AG09309 (cell line): ENCODE data around the gene CASK.
"Not testable (repeated sequence)": the region's sequence is repeated elsewhere in the genome, so short reads cannot be mapped to it uniquely, and the experiment has no call there.

Experiments used
- DNase-seq: peaks from one replicate; pipeline ENCODE4 v3.0.0-alpha.2; 2010; ENCODE audit warnings: low read depth
- H3K4me3 ChIP-seq: 2 replicates; pipeline ENCODE4 v1.5.1; 2011; ENCODE audit warnings: mild to moderate bottlenecking, low read depth, low read length, moderate library complexity; ENCODE audit not compliant: control insufficient read depth
- TF ChIP-seq, protein P1 (sequence below): IDR thresholded peaks from 2 replicates; pipeline ENCODE4 v1.5.1; 2011; ENCODE audit warnings: mild to moderate bottlenecking, low read depth, low read length, inconsistent platforms; ENCODE audit not compliant: insufficient read depth, control insufficient read depth; ENCODE audit errors: missing control alignments

Gene CASK

DNA sequence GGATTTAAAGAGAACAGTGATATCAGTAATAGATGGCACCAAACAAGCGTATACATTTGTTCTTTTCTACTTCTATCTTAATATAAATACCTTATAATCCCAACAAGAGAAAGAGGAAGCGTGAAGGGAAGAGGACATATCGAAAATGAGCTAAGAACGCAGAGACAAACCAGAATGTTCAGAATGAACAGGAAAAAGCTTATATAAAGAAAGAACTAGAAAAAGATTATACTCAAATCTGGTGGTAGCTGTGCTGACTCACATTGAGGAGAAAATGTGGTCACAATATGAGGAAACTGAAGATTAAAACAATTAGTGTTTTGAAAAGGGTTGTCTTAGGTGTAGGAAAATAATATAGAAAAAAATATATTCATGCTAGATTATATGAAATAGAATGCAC lies 236.6 kb downstream of the CASK start:
- TF ChIP-seq, protein P1, sequence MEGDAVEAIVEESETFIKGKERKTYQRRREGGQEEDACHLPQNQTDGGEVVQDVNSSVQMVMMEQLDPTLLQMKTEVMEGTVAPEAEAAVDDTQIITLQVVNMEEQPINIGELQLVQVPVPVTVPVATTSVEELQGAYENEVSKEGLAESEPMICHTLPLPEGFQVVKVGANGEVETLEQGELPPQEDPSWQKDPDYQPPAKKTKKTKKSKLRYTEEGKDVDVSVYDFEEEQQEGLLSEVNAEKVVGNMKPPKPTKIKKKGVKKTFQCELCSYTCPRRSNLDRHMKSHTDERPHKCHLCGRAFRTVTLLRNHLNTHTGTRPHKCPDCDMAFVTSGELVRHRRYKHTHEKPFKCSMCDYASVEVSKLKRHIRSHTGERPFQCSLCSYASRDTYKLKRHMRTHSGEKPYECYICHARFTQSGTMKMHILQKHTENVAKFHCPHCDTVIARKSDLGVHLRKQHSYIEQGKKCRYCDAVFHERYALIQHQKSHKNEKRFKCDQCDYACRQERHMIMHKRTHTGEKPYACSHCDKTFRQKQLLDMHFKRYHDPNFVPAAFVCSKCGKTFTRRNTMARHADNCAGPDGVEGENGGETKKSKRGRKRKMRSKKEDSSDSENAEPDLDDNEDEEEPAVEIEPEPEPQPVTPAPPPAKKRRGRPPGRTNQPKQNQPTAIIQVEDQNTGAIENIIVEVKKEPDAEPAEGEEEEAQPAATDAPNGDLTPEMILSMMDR: no peak
- H3K4me3 ChIP-seq: no peak overlapping the region
- no peak for DNase-seq

DNA sequence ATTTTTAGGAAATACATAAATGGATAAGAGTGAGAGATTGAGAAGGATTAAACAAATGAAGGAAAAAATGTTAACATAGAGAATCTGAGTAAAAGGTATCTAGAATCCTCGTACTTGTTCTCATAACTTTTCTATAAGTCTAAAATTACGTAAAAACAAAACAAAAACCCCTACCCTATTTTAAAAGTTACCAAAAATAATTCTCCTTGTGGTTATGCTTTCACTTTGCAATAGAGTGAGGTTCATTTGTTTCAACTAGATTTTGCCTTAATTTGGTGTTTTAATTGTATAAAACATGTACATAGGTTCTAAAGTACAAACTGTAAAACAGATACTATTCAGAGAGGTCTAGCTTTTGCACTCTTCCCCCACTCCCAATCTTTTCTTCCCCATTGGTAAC lies 238.4 kb downstream of the CASK start:
- H3K4me3 ChIP-seq: no peak overlapping the region
- TF ChIP-seq, protein P1: no peak
- no peak for DNase-seq

DNA sequence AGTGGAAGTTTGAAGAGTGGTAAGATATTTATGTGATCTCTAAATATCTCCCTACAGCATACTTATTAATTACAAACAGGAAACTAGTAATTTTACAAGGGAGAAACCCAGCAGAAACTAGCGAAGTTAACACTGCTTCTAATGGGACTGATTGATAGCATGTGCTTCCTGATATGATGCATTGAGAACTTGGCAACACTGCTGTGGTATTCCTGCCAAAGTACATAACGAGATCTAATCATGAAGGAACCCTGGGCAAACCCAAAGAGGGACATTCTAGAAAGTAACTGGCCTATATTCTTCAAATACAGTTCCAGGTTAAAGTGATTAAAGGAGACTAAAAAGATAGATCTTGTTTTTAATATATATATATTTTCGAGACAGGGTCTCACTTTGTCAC lies 239.2 kb downstream of the CASK start:
- no peak overlapping the region for H3K4me3 ChIP-seq
- TF ChIP-seq, protein P1: no peak
- no peak for DNase-seq

DNA sequence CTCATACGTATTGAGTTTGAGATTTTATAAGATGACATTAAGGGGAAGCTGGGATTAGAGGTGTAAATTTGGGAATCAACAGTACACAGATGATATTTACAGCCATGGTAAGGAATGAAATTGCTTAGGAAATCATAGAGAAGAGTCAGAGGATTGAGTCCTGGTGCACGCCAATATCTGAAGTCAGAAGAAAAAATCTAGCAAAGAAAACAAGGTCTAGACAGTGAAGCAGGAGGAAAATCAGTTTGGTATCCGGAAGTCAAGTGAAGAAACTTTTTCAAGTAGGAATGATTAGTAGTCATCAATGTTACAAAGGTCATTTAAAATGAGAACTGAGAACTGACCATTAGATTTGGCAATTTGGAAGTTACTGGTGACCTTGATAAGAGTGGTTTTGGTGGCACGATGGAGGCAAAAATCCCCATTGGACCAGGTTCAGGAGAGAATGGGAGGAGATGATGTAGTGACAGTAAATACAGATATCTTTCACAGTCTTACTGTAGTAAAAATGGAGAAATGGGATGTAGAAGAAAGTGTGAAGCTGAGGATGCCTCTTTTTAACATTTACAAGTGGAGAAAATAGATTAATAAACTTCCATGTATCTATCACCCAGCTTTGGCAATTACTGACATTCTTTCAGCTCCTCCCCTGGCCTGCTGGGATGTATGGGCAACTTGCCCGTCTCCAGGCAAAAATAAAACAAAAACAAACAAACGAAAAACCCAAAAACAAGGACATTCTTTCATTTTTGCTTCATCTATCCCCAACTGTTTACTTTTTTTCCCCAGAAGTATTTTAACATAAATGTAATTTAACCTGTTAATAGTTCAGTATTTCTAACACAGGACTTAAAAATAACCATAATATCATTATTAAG lies 245.9 kb downstream of the CASK start:
- no peak for DNase-seq
- TF ChIP-seq, protein P1: no peak
- H3K4me3 ChIP-seq: no peak overlapping the region

DNA sequence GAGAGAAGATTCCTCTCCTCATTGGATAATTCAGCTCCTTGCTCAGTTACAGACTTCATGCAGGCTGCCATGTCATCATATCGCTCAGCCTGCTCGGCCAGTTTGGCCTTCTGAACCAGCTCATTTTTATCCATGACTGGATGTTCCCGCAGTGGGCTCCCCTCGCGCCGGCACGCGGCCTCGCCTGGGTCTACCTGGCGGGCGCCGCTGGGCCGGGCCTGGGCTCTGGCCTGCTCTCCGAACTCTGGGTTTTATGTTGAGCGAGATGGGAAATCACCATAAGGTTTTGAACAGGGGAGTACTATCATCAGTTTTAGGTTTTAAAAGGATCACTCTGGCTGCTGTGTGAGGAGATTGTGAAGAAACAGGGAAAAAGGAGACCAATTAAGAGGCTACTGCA lies 247.0 kb downstream of the CASK start:
- not testable (repeated sequence) for DNase-seq, H3K4me3 ChIP-seq

DNA sequence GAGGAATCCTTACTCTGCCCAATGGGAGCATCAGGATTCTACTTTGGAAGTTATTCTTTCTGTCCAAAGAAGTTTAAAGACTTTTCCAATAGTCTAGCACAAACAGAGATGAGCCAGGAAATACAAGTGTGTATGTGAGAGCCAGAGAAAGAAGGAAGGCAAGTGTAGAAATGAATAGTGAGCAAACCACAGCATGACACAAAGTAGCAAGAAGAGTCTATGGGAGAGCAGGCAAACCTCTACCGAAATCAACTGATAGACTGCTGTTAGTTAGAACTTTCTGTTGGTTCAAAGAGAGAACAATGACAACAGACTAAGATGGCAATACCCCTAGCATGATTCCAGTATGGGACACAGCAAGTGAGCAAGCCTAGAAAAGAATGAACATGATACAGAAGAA lies 250.7 kb downstream of the CASK start:
- H3K4me3 ChIP-seq: no peak overlapping the region
- DNase-seq: no peak
- TF ChIP-seq, protein P1: no peak

DNA sequence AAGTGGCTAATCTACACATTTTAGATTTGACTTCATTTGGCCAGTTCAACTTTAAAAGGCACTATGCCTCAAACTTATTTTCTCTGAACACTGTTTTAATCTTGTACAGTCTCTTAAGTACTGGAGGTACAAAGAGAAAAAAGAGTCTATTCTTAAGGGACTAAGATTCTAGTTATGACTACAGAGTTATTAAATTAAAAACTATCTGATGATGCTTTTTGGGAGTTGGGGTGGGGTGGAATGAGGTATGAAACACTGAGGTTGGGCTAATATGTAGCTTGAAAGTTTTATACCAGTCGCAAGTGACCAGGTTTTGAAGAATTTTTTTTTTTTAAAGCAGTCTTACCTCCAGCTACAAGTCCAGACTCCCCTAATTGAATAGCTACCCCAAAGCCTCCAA lies 252.3 kb downstream of the CASK start:
- TF ChIP-seq, protein P1: no peak
- no peak for DNase-seq
- no peak overlapping the region for H3K4me3 ChIP-seq
